ENCODE results near the gene NT5C3A.

DNA sequence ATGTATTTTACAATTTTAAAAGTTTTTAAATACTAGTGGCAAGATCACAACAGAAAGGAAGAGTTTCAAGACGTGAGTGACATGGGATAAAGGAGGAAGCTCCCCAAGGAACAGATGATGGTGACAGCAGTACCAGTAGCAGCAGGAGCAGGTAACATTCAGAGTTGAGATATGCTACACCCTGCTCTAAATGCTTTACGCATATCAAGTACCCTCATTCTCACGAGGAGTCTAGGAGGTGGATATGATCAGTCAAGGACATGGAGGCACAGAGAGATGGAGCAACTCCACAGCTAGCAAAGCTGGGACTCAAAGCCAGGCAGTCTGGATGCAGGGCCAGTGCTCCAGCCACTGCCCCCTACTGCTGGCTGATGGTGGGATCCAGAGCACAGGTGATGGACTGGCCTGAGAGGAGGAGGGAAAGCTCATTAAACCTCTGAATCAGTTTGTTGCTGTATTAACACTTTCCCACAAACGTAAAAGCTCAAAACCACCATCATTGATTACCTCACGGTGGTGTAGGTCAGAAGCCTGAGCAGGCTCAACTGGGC, 29.1 kb upstream of the NT5C3A start:
- TF ChIP-seq EZH2 (IDR thresholded peaks at IDR 0.05; ENCODE audit: insufficient read depth, poor library complexity, severe bottlenecking): no peak
- no peak for TF ChIP-seq EZH2phosphoT487 (IDR thresholded peaks at IDR 0.05; ENCODE audit: insufficient read depth, low read depth)
